WTC11 (cell line): ENCODE measurements around the gene DBET. TPM values are rescaled to one million over a fixed set of nuclear protein-coding genes. Genes with fewer than 3 reads are reported as not detected.

ENCODE experiments used
- ATAC-seq: fragments of 200-7000 bp; cut with Tn5 transposase; 2 replicates; pipeline ENCODE4 v1.10.0; 2021; ENCODE audit warnings: mild to moderate bottlenecking, moderate library complexity
- CTCF ChIA-PET: fragments of 300-600 bp; sonication (Branson Sonifier 250); formaldehyde crosslinking; loops from one replicate; lab custom pipeline; 2021; ENCODE audit warnings: antibody characterized with exemption; lab: Charles Lee
- POLR2A ChIA-PET: fragments of 350-600 bp; sonication (Branson Sonifier 250); formaldehyde crosslinking; loops from one replicate; lab custom pipeline; 2021; ENCODE audit warnings: antibody characterized with exemption; lab: Charles Lee
- DNase-seq: peaks from one replicate; pipeline ENCODE4 v3.0.0; 2021; ENCODE audit warnings: low spot score
- H3K27ac Mint-ChIP-seq: 2 replicates; pipeline ENCODE4 v1.8.0; 2021; ENCODE audit warnings: mixed read lengths
- H3K27me3 Mint-ChIP-seq: 2 replicates; pipeline ENCODE4 v1.8.0; 2021; ENCODE audit warnings: low read depth, mild to moderate bottlenecking, moderate library complexity, mixed read lengths
- H3K36me3 Mint-ChIP-seq: 2 replicates; pipeline ENCODE4 v1.8.0; 2021; ENCODE audit warnings: mixed read lengths
- H3K4me1 Mint-ChIP-seq: 2 replicates; pipeline ENCODE4 v1.8.0; 2022; ENCODE audit warnings: mixed read lengths
- H3K4me3 Mint-ChIP-seq: 2 replicates; pipeline ENCODE4 v1.8.0; 2021; ENCODE audit warnings: mild to moderate bottlenecking, moderate library complexity, mixed read lengths
- H3K9me3 Mint-ChIP-seq: 2 replicates; pipeline ENCODE4 v1.8.0; 2021; ENCODE audit warnings: mixed read lengths
- FOXP1 ChIP-seq: sonication (generic); formaldehyde crosslinking; IDR thresholded peaks from 2 replicates; pipeline ENCODE4 v1.8.0; 2022; ENCODE audit warnings: missing genetic modification reagents, mild to moderate bottlenecking, moderate library complexity, borderline replicate concordance
- FOXP4 ChIP-seq: sonication (generic); formaldehyde crosslinking; IDR thresholded peaks from 2 replicates; pipeline ENCODE4 v1.8.0; 2022; ENCODE audit warnings: mild to moderate bottlenecking, missing genetic modification reagents
- NR2C2 ChIP-seq: sonication (generic); formaldehyde crosslinking; IDR thresholded peaks from 2 replicates; pipeline ENCODE4 v1.8.0; 2022; ENCODE audit warnings: mild to moderate bottlenecking, missing genetic modification reagents
- PRRX2 ChIP-seq: fragments of 250-450 bp; sonication (Bioruptor Pico); IDR thresholded peaks from 2 replicates; pipeline ENCODE4 v1.8.0; 2021; ENCODE audit warnings: mild to moderate bottlenecking
- SMAD3 ChIP-seq: sonication (generic); formaldehyde crosslinking; IDR thresholded peaks from 2 replicates; pipeline ENCODE4 v1.8.0; 2022; ENCODE audit warnings: missing genetic modification reagents, mild to moderate bottlenecking, borderline replicate concordance
- TCF7 ChIP-seq: sonication (generic); formaldehyde crosslinking; IDR thresholded peaks from 2 replicates; pipeline ENCODE4 v1.8.0; 2022; ENCODE audit warnings: mild to moderate bottlenecking, low read depth, missing genetic modification reagents, moderate library complexity
- ZNF138 ChIP-seq: sonication (generic); formaldehyde crosslinking; conservative IDR thresholded peaks from 2 replicates; pipeline ENCODE4 v1.8.1; 2022; ENCODE audit warnings: mild to moderate bottlenecking, moderate library complexity, missing genetic modification reagents
- ZNF317 ChIP-seq: sonication (generic); formaldehyde crosslinking; IDR thresholded peaks from 2 replicates; pipeline ENCODE4 v1.8.1; 2023; ENCODE audit warnings: low read depth, mild to moderate bottlenecking, moderate library complexity, missing genetic modification reagents, borderline replicate concordance
- ZNF423 ChIP-seq: fragments of 250-450 bp; sonication (Bioruptor Pico); IDR thresholded peaks from 2 replicates; pipeline ENCODE4 v2.1.2; 2022; ENCODE audit warnings: mild to moderate bottlenecking, moderate library complexity
- total RNA-seq: library from RNA; stranded (reverse); gene quantifications from 3 replicates; pipeline ENCODE4 v1.2.3, GENCODE V29; 2021
- TF ChIP-seq, protein P1 (sequence below): sonication (generic); formaldehyde crosslinking; IDR thresholded peaks from 2 replicates; pipeline ENCODE4 v1.8.0; 2023; ENCODE audit warnings: mild to moderate bottlenecking, missing genetic modification reagents
- TF ChIP-seq, protein P2 (sequence below): sonication (generic); formaldehyde crosslinking; IDR thresholded peaks from 2 replicates; pipeline ENCODE4 v1.8.0; 2022; ENCODE audit warnings: mild to moderate bottlenecking, missing genetic modification reagents
- TF ChIP-seq, protein P3 (sequence below): sonication (generic); formaldehyde crosslinking; IDR thresholded peaks from 2 replicates; pipeline ENCODE4 v1.8.1; 2023; ENCODE audit warnings: mild to moderate bottlenecking, missing genetic modification reagents, borderline replicate concordance
- TF ChIP-seq, protein P4 (sequence below): sonication (generic); formaldehyde crosslinking; IDR thresholded peaks from 2 replicates; pipeline ENCODE4 v1.8.1; 2022; ENCODE audit warnings: mild to moderate bottlenecking, moderate library complexity, missing genetic modification reagents
- TF ChIP-seq, protein P5 (sequence below): sonication (generic); formaldehyde crosslinking; IDR thresholded peaks from 2 replicates; pipeline ENCODE4 v1.8.1; 2023; ENCODE audit warnings: mild to moderate bottlenecking, missing genetic modification reagents

DBET gene
- total RNA-seq, 1 experiment from 2014 or later, result 0.24 TPM

DNA sequence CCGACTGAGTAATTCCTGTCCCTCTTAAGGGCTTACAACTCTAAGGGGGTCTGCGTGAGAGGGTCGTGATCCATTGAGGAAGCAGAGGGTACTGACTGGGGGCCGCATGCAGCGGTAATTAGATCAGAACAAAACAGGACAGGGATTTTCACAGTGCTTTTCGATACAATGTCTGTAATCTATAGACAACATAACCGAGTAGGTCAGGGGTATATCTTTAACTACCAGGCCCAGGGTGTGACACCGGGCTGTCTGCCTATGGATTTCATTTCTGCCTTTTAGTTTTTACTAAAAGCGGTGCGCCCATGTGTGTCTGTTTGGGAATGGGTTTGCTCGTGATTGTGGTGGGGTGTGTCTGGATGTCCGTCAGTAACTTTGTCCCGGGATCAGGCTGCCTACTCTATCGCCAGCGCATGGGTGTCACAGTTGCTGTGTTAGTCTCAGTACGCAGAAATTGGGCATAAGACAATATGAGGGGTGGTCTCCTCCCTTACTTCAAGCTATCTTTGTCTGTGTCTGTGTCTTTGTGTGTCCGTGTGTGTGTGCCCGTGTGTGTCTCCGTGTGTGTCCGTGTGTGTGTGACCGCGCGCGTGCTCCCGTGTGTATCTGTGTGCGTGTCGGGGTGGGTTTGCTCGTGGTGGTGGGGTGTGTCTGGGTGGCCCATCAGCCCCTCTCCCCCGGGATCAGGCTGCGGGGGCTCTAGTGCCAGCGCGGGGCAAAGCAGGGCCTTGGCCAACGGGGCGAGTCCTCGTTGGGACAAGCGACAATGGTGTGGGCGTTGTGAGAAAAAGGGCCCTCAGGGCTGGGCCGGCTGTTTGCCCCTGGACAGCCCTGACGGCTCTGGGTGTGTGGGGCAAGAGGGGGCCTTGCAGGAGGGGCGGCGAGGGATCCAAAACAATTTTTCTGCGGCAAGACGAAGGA is 47.7 kb upstream of the DBET start:
- peaks cover 47% of the 10 kb centered on the region for H3K36me3 Mint-ChIP-seq
- TF ChIP-seq PRRX2 (CRISPR knock-in tag), result no peak
- TF ChIP-seq, protein P1, sequence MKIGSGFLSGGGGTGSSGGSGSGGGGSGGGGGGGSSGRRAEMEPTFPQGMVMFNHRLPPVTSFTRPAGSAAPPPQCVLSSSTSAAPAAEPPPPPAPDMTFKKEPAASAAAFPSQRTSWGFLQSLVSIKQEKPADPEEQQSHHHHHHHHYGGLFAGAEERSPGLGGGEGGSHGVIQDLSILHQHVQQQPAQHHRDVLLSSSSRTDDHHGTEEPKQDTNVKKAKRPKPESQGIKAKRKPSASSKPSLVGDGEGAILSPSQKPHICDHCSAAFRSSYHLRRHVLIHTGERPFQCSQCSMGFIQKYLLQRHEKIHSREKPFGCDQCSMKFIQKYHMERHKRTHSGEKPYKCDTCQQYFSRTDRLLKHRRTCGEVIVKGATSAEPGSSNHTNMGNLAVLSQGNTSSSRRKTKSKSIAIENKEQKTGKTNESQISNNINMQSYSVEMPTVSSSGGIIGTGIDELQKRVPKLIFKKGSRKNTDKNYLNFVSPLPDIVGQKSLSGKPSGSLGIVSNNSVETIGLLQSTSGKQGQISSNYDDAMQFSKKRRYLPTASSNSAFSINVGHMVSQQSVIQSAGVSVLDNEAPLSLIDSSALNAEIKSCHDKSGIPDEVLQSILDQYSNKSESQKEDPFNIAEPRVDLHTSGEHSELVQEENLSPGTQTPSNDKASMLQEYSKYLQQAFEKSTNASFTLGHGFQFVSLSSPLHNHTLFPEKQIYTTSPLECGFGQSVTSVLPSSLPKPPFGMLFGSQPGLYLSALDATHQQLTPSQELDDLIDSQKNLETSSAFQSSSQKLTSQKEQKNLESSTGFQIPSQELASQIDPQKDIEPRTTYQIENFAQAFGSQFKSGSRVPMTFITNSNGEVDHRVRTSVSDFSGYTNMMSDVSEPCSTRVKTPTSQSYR (CRISPR knock-in tag), result no peak
- no peak for TF ChIP-seq FOXP4
- TF ChIP-seq, protein P2, sequence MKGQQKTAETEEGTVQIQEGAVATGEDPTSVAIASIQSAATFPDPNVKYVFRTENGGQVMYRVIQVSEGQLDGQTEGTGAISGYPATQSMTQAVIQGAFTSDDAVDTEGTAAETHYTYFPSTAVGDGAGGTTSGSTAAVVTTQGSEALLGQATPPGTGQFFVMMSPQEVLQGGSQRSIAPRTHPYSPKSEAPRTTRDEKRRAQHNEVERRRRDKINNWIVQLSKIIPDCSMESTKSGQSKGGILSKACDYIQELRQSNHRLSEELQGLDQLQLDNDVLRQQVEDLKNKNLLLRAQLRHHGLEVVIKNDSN (CRISPR knock-in tag), result no peak
- no peak for TF ChIP-seq ZNF138 (CRISPR knock-in tag)
- TF ChIP-seq ZNF317, result no peak
- TF ChIP-seq FOXP1 (CRISPR knock-in tag), result no peak
- TF ChIP-seq, protein P3, sequence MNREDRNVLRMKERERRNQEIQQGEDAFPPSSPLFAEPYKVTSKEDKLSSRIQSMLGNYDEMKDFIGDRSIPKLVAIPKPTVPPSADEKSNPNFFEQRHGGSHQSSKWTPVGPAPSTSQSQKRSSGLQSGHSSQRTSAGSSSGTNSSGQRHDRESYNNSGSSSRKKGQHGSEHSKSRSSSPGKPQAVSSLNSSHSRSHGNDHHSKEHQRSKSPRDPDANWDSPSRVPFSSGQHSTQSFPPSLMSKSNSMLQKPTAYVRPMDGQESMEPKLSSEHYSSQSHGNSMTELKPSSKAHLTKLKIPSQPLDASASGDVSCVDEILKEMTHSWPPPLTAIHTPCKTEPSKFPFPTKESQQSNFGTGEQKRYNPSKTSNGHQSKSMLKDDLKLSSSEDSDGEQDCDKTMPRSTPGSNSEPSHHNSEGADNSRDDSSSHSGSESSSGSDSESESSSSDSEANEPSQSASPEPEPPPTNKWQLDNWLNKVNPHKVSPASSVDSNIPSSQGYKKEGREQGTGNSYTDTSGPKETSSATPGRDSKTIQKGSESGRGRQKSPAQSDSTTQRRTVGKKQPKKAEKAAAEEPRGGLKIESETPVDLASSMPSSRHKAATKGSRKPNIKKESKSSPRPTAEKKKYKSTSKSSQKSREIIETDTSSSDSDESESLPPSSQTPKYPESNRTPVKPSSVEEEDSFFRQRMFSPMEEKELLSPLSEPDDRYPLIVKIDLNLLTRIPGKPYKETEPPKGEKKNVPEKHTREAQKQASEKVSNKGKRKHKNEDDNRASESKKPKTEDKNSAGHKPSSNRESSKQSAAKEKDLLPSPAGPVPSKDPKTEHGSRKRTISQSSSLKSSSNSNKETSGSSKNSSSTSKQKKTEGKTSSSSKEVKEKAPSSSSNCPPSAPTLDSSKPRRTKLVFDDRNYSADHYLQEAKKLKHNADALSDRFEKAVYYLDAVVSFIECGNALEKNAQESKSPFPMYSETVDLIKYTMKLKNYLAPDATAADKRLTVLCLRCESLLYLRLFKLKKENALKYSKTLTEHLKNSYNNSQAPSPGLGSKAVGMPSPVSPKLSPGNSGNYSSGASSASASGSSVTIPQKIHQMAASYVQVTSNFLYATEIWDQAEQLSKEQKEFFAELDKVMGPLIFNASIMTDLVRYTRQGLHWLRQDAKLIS (CRISPR knock-in tag), result no peak
- H3K27me3 Mint-ChIP-seq, result peaks cover 96% of the 10 kb centered on the region
- peaks cover 15% of the 10 kb centered on the region for H3K9me3 Mint-ChIP-seq
- ATAC-seq, result no peak
- H3K4me3 Mint-ChIP-seq, result peak overlapping the region; percentile 68
- ChIA-PET POLR2A (no interaction called here), CTCF (no interaction called here)
- DNase-seq, result no peak
- no peak overlapping the region for H3K27ac Mint-ChIP-seq
- peaks cover 26% of the 10 kb centered on the region for H3K4me1 Mint-ChIP-seq

GRCh38 chr4:190017357-190018200 is 46.7 kb upstream of the DBET start:
- TF ChIP-seq, protein P4, sequence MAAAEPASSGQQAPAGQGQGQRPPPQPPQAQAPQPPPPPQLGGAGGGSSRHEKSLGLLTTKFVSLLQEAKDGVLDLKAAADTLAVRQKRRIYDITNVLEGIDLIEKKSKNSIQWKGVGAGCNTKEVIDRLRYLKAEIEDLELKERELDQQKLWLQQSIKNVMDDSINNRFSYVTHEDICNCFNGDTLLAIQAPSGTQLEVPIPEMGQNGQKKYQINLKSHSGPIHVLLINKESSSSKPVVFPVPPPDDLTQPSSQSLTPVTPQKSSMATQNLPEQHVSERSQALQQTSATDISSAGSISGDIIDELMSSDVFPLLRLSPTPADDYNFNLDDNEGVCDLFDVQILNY (CRISPR knock-in tag), result no peak
- TF ChIP-seq ZNF423 (CRISPR knock-in tag), result no peak
- TF ChIP-seq NR2C2, result no peak
- TF ChIP-seq, protein P5, sequence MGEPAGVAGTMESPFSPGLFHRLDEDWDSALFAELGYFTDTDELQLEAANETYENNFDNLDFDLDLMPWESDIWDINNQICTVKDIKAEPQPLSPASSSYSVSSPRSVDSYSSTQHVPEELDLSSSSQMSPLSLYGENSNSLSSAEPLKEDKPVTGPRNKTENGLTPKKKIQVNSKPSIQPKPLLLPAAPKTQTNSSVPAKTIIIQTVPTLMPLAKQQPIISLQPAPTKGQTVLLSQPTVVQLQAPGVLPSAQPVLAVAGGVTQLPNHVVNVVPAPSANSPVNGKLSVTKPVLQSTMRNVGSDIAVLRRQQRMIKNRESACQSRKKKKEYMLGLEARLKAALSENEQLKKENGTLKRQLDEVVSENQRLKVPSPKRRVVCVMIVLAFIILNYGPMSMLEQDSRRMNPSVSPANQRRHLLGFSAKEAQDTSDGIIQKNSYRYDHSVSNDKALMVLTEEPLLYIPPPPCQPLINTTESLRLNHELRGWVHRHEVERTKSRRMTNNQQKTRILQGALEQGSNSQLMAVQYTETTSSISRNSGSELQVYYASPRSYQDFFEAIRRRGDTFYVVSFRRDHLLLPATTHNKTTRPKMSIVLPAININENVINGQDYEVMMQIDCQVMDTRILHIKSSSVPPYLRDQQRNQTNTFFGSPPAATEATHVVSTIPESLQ (CRISPR knock-in tag), result no peak
- TF ChIP-seq TCF7 (CRISPR knock-in tag), result no peak
- TF ChIP-seq SMAD3 (CRISPR knock-in tag), result no peak
- peaks cover 15% of the 10 kb centered on the region for H3K9me3 Mint-ChIP-seq
- no peak for ATAC-seq
- H3K4me1 Mint-ChIP-seq, result peaks cover 26% of the 10 kb centered on the region
- peaks cover 89% of the 10 kb centered on the region for H3K27me3 Mint-ChIP-seq
- H3K4me3 Mint-ChIP-seq, result peak overlapping the region; percentile 55
- peaks cover 50% of the 10 kb centered on the region for H3K36me3 Mint-ChIP-seq
- POLR2A ChIA-PET, result no interaction called here
- no peak overlapping the region for H3K27ac Mint-ChIP-seq
- CTCF ChIA-PET, result no interaction called here
- DNase-seq, result no peak
